Skin epidermis (tissue), 12 donors: ENCODE measurements around the gene SHANK1.
A peak's percentile ranks its signal among the peaks of the same experiment; 100 is the strongest.

Experiments
- H3K27ac ChIP-seq, 21 experiments: fragments of 200-600 bp; sonication (generic) in 11 of 21; one replicate each; pipeline ENCODE4 v1.5.0; 2020; ENCODE audit warnings: mild to moderate bottlenecking in 3 of 21, inconsistent platforms in 2 of 21, moderate library complexity in 2 of 21
- H3K4me3 ChIP-seq, 7 experiments: fragments of 200-600 bp; sonication (generic) in 2 of 7; one replicate each; pipeline ENCODE4 v1.5.0; 2020; ENCODE audit warnings: inconsistent platforms in 2 of 7, mild to moderate bottlenecking in 2 of 7, moderate library complexity in 1 of 7

SHANK1 gene

GRCh38 chr19:50666346-50667176 lies 53.0 kb downstream of the SHANK1 start:
- no peak overlapping the region for H3K4me3 ChIP-seq
- H3K27ac ChIP-seq, result no peak overlapping the region

DNA sequence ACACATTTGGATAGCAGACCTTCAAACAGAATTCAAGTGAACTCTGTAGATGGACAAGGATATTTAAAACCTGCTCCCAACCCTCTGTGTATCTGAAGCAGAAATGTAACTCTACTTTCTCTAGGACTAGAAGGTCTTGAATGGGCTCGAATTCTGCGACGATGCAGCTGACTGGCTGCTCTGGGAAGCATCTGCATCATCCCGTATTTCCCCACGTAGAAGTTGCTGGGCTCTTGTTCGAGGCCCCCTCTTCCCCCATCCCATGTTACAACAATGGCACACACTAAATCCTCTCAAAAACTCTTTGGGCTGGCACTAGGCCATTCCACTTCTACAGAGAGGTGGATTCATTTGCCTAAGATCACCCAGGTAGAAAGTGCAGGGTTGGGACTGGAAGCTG lies 55.4 kb downstream of the SHANK1 start:
- Histone ChIP-seq H3K27ac (no peak overlapping the region), H3K4me3 (no peak overlapping the region)

DNA sequence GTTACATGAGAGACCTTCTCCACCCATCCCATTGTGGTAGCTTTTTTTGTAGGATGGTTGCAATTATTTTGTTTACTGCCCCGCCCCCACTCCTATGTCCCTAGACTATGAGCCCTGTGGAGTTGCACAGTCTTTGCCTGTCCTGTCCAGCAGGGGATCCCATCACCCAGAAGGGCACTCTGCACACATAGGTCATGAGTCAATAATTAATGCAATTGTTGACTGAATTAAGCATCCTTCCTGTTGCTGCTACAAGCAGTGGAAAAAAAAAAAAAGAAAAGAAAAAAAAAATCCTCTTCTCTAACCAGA lies 56.2 kb downstream of the SHANK1 start:
- Histone ChIP-seq H3K27ac (no peak overlapping the region), H3K4me3 (no peak overlapping the region)

DNA sequence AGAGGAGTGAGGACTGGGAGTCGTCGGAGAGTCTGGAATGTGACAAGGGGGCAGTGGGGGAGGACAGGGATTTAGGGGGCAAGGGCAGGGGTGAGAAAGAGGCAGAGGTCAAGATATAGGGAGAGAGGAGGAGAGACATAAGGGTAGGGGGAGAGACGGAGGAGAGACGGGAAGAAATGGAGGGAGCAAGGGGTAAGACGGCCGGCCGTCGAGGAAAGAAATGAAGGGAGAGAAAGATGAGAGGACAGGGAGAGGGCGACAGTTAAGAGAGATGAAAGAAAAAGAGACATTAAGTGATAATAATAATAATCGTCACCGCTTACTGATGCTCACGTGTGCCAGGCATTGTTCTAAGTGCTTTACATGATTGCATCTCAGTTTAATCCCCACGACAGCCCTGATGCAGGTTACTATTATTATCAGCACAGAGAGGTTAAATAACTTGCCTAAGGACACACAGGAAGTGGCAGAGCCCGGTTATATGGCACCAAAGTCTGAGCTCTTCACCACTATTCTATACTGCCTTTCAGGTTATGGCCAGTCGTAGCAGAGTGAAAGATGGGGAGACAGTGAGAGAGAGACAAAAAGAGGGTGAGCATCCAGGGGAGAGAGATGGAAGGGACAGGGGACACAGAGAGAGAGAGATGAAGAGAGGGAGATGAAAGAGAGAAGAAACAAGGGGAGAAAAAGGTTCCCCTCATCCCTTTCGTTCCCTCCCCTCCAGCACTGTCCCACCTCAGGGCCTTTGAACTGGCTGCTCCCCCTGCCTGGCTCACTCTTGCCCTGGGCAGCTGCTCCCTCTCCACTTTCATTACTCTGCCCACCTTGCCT lies 56.7 kb downstream of the SHANK1 start:
- Histone ChIP-seq H3K4me3 (no peak overlapping the region), H3K27ac (no peak overlapping the region)

DNA sequence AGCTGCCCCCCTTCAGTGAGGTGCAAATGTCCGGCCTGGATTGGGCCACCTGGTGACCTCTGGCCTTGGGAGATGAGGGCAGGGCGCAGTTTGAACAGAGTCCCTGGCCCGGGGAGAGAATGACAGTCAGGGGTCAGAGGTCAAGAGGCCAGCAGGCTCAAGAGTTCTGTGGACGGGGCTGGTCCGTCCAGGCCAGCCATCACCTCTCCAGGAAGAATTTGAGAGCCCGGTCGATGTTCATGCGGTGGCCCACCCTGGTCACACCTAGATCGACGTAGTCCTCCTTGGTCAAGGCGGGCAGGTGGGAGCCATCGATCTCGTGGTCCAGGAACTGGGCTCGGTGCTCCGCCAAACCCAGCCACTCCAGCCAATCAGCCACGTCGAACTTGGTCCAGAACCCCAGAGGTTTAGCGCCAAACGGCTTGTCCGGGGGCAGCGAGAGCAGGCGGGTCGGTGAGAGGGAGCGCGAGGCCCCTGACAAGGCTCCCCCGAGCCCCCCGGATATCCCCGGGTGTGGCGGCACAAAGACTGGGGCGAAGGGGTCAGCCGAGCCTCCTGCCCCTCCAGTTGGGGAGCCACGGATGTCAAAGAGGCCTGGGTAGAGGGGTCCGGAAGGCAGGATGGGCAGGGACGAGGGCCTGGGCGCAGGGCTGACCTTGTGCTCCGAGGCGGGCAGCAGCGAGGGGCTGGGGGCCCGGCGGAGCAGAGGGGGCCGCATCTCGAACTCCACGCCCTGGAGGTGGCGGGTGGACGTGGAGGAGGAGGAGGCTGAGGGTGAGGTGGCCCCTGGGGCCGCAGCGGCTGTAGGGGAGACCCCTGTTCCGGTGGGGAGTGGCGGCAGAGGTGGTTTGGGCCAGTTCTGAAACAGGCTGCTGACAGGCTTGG lies 57.6 kb downstream of the SHANK1 start:
- no peak overlapping the region for H3K4me3 ChIP-seq

GRCh38 chr19:50661023-50661422 lies 58.6 kb downstream of the SHANK1 start:
- H3K4me3 ChIP-seq, result no peak overlapping the region
- H3K27ac ChIP-seq, result no peak overlapping the region

More for the DNA sequence above, 57.6 kb downstream of the SHANK1 start:
- peak overlapping the region in 1 of 21 experiments; percentile 42 for H3K27ac ChIP-seq

DNA sequence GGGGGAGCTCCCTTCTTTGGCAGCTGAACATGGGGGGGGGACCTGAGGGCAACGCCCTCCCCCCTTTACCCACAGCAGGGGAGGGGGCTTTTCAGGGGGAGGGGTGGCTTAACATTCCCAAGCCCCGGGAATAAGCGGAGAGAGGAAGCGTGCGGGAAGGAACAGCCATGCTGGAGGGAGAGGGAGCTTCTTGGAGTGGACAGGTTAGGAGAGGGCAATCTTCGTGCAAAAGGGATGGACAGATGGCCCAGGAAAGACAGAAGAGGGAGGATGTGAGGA lies 59.6 kb downstream of the SHANK1 start:
- Histone ChIP-seq H3K4me3 (no peak overlapping the region), H3K27ac (no peak overlapping the region)

GRCh38 chr19:50659318-50660087 lies 60.1 kb downstream of the SHANK1 start:
- peak overlapping the region in 3 of 7 experiments; percentile 3 to 25 (median 9) for H3K4me3 ChIP-seq
- no peak overlapping the region for H3K27ac ChIP-seq

DNA sequence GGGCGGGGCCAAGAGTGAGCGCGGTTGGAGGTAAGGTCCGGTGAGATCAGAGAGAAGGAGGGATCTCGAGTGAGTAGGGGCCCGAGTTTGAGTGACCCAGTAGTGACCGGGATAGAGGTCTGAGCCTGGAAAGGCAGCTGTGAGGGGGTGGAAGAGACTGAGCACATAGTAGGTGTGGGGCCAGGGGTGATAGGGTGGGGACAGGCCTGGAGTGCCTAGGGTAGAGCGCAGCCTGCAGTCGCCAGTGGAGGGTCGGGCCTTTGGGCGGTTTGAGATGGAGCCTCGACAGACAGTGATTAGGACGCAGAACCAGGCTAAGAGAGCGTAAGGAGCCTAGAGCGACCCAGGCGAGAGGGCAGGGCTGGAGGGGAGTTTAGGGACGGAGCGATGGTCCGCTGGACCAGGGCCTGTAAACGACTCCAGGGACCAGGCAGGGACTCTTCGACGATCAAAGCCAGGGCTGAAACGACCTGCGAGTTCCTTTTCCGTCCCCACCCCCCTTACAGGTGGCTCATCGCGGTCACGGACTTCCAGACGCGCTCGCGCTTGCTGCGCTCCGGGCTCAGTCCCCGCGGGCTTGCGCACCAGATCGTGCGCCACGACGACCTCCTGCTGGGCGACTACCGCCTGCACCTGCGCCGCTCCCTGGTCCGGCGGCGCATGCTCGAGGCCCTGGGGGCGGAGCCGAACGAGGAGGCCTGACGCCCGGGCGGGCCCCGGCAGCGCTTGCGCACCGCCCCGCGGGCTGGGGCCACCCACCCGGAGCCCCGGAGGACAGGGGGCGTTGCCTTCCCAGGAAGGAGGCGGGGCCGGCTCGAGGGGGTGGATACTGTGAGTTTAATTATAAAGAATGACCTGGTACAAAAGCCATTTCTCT lies 60.9 kb downstream of the SHANK1 start:
- Histone ChIP-seq H3K27ac (peak overlapping the region in 1 of 21 experiments; percentile 24), H3K4me3 (peak overlapping the region in 6 of 7 experiments; percentile 3 to 25 (median 12))

- H3K4me3 ChIP-seq, result peak overlapping the region in 3 of 7 experiments; percentile 5 to 20 (median 9)
- H3K27ac ChIP-seq, result no peak overlapping the region
Measured at GRCh38 chr19:50657712-50658440, 61.7 kb downstream of the SHANK1 start.

DNA sequence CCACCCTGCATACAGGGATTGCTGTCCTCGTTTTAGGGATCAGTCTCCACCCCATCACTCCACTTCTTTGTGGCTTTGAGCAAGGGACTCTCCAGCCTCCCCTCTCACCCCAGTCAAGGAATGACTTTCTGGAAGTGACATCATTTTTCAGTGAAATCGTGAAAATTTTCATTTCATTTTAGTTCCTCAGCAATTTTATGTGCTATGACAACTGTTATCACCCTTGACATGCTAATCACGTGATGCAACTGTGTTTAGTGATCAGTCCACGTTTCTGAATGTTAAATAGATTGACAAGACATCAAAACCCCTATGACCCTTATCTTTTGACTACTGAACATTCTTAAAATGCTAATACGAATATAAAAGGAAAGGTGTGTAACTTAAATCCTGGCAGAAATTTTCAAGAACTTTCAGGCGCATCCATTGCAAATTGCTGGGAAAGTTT lies 62.4 kb downstream of the SHANK1 start:
- Histone ChIP-seq H3K4me3 (no peak overlapping the region), H3K27ac (no peak overlapping the region)

DNA sequence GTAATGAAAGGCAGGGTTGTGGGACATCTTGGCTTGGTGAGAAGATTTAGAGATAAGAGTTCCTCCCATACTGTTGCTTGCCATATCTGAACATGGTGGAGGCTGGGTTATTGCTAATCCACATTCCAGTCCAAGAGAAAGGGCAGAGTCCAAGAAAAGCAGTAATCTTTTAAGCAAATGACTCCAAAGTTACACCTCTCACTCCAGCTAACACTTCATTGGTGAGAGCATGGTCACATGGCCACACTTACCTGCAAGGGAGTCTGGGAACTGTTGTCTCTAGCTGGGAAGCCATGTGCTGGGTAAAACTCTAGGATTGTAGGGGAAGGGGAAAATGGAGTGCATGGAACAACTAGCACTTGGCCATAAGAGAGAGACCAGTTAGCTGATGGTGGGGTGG lies 64.7 kb downstream of the SHANK1 start:
- no peak overlapping the region for H3K27ac ChIP-seq
- no peak overlapping the region for H3K4me3 ChIP-seq

- no peak overlapping the region for H3K27ac ChIP-seq
- H3K4me3 ChIP-seq, result no peak overlapping the region
Measured at GRCh38 chr19:50652722-50653121, 66.9 kb downstream of the SHANK1 start.

DNA sequence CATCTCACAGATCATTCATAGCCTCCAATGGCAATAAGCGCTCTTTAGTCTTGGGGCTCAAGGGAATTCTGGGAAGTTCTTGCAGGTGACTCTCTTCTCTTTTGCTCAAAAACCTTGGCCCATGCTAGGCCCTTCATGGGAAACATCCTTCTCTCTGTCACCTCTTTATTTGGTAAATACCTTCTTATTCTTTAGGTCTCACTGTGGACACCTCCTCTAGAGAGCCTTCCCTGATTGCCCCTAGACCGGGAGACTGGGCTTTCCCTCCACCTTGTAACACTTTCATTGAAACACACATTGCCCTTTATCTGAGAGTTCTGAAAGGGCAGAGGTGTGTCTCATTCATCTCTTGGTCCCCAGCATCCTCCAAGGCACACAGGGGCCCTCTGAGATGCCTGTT lies 68.4 kb downstream of the SHANK1 start:
- Histone ChIP-seq H3K27ac (no peak overlapping the region), H3K4me3 (no peak overlapping the region)

DNA sequence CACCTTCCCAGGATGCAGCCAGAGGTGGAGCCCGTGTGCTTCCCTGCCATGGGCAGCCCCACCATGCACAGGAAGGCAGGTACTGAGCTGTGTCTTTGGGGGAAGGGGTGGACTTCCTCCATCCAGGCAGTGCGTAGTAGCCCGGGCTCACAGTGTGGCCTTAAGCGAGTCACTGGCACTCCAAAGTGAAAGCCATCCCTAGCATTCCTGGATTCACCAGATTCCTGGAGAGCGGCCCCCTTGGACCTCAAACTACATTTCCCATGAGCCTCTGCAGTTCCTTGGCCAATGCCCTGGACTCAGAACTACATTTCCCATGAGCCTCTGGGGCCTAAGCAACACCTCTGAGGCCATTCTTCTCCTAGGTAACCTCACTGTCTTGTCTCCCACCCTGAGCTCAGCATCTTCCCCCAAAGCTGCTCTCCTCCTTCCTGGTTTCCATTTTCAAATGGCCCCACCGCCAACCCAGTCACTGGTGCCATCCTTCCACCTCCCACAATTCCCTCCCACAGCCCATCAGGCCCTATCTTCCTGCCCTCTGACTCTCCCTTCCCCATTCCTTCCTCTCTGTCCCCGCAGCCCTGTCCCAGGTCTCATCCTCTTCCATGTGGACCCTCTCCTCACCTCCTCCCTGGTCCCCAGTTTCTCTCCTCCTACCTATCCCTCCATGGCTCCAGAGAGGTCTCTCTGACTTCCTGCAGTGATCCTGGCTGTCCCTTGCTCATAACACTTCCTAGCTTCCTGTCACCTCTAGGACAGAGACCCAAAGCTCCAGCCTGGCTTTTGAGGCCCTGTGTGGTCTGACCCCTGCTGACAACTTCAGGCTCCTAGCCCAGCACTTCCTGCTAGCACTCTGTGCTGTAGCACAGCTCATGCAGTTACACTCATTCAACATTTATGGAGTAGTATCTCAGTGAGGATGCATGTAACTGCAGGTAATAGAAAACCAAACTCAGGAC lies 69.9 kb downstream of the SHANK1 start, which contains the start of gene C19orf81:
C19orf81 (plus strand) TSS at position 13 of the 959 bp plus-strand sequence; CDS start at position 13, 0 bp downstream.
- Histone ChIP-seq H3K27ac (no peak within 1 kb of the TSS), H3K4me3 (no peak within 1 kb of the TSS)

DNA sequence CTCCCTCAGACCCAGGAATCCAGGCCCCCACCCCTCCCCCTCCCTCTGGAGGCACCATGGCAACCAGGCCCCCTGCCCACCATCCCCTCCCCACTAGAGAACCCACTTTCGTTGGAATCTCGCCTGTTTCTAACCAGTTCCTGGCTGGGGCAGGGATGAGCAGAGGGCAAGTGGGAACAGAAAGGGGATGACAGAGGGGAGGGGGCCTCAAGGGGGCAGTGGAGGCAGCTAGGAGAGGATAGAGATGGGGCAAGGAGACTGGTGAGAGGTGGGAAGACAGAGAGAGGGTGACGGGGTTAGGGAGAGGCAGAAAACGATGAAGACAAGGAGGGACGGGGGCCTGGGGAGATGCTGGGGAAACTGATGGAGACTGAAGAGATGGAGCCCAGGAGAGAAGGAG lies 70.9 kb downstream of the SHANK1 start:
- Histone ChIP-seq H3K4me3 (no peak overlapping the region), H3K27ac (no peak overlapping the region)
